Stimulated activated CD8-positive, alpha-beta memory T cell treated with anti-CD3 and anti-CD28 coated beads, Interleukin-4, amount 100 ng/mL, for 24 hours (primary cell): ENCODE measurements around the gene KCND1.

Experiments used
- DNase-seq: peaks from one replicate; pipeline ENCODE4 v3.0.0-alpha.2; 2020; ENCODE audit warnings: low read depth

The KCND1 gene

GRCh38 chrX:48911412-48912182 is 60.0 kb downstream of the KCND1 start, which contains the start of gene SLC35A2:
Gene SLC35A2 (minus strand): TSS chrX:48911646. CDS start chrX:48911636, 10 bp downstream.
- peak; percentile 76 for DNase-seq
